DMS153 treated with DMSO at 0.1 percent for 48 hours (cell line): ENCODE data around the gene FGFR2.
"Not testable (repeated sequence)": the region's sequence is repeated elsewhere in the genome, so short reads cannot be mapped to it uniquely, and the experiment has no call there.

ENCODE experiments used
- DNase-seq: peaks from one replicate; lab custom pipeline; 2025; ENCODE audit not compliant: unreplicated experiment; lab: John Stamatoyannopoulos, UW

The FGFR2 gene

GRCh38 chr10:121556455-121556854, 41.8 kb downstream of the FGFR2 start:
- no peak for DNase-seq

DNA sequence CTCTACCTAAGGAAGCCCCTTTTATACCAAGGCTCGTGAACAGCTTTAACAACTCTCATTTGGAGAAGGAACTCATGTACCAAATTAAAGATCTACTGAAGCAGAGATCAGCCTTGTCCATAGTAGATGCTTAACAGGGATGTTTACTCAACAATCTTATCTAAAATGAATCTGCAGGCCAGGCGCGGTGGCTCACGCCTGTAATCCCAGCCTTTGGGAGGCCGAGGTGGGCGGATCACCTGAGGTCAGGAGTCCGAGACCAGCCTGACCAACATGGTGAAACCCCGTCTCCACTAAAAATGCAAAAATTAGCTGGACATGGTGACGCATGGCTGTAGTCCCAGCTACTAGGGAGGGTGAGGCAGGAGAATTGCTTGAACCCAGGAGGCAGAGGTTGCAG, 43.3 kb downstream of the FGFR2 start:
- not testable (repeated sequence) for DNase-seq

DNA sequence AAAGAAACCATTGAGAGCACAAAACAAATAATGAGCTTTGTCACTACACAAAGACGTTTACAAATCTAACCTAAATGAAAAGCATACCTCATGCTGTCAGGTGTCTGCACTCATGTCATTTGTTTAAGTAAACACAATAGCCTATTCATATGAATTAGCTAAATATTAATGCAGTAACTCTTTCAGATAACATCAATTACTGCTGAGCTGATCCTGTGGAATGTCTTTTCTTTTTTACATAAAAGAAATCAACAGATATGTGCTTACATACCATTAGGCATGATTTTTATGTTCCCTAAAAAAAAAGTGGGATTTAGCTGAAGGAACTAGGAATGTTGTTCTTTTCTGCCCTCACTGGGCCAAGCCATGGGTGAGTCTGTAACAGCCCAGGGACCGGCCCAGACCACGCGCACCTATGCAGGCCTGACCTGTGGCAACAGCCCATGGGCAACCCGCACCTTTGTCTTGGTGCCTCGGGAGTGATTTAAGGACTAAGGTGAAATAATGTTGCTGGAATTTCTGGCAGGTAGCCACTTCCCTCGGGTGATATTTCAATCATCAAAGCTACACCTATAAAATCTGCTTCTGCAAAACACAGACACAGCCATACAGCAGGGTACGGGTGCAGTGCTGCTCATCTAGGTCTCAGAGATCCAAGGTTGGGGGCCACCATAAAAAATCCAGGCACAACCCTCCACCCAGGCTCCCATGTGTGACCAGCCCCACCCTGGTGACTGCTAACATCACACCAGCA, 44.6 kb downstream of the FGFR2 start:
- DNase-seq, result peak; percentile 79

- DNase-seq, result no peak
These were observed 45.5 kb downstream of the FGFR2 start for GRCh38 chr10:121552746-121553145.

DNA sequence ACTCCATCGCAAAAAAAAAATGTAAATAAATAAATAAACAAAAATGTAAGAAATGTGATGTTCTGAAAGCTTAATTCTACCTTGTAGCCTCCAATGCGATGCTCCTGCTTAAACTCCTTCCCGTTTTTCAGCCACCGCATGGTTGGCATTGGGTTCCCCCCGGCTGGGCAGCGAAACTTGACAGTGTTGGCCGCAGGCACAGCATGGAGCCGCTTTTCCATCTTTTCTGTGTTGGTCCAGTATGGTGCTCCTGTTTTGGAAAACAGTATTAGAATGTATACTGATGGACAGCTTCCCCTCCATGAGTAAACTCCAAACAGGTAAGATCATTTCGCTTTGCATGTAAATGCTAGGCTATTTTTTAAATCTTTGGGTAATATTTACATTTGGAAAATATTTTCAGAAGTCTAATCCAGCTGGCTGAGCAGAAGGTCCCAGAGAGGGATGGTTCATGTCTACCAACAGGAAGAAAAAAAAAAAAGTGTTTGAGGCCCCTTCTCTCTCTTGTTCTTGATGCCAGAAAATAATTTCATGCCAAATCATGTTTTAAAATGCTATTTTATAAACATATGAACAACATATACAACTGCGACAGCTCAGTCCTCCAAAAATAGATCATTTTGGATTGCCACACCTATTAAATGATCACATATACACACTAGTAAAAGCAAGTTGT, 46.9 kb downstream of the FGFR2 start:
- DNase-seq, result no peak

- no peak for DNase-seq
These were observed 53.9 kb downstream of the FGFR2 start for GRCh38 chr10:121544301-121544869.

GRCh38 chr10:121543545-121543944, 54.7 kb downstream of the FGFR2 start:
- DNase-seq, result no peak

DNA sequence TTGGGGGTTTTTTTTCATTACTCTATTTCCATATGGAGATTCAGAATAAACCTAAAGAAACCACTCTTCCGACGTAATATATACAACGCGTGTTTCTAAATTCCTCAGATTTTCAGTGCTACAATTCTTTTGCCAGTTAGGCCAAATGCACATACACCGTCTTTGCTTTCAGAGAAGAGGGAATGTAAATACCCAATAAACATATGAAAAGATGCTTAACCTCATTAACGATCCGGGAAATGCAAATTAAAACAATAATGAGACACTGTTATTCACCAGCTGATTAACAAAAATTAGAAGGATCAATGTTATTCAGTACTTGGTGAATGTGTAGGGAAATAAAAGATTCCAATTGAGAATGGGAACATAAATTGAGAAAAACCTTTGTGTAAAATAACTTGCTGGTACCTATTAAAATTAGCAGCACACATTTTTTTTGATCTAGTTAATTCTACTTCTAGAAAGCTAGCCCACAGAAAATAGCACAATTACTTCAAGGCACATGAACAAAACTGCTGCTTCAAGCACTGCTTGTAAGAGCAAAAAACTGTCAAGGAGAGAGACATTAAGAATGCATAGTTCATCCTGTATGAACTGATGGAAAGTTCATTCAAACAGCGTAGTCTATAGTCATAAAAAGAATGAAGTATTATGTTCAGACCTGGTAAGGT, 56.7 kb downstream of the FGFR2 start:
- no peak for DNase-seq

DNA sequence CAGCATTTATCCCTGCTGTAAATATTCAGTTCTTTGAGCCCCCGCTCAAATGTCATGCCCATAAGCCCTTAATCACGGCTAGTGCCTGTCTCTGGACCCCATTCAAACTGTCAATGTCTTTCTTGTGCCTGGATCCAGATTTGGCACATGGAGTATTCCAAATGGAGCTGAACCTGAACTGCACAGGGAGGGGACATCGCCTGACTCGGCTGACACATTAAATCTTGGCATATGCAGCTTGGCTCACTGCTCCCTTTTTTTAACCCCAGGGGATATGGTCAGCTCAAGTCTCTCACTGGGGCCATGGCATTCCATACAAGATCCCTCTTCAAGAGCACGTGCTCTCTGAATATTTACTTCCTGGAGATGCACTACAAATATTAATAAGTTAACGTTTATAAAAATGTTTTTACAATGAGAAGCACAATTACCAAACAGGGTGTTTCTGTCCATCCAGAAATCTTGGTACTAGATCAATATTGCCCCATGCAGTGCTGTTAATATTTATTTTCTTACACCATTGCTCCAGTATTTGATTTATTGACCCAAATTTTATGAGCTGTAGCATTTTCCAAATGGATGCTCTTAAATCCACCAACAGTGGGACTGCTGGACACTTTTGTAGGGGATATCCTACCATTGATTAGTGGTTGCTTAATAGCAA, 57.4 kb downstream of the FGFR2 start:
- DNase-seq, result no peak

DNA sequence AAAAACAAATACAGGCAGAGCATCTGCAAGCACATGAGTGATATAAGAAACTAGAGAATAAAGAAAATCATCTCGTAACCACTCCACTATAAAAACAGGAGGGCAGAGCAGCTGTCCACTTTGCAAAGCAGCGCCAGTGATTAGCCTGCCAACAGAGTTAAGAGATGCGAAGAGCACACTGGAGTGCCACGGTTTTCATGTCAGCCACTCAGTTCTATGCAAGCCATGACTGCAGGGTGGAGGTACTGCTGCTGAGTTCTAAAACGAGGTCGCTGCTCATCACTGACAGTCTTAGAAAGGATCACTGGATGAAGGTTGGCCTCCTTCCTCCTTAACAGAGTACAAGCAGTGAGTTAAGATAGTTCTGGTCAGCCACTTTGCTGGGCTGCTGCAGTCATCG, 58.5 kb downstream of the FGFR2 start:
- no peak for DNase-seq

GRCh38 chr10:121536310-121536913, 61.8 kb downstream of the FGFR2 start:
- no peak for DNase-seq

DNA sequence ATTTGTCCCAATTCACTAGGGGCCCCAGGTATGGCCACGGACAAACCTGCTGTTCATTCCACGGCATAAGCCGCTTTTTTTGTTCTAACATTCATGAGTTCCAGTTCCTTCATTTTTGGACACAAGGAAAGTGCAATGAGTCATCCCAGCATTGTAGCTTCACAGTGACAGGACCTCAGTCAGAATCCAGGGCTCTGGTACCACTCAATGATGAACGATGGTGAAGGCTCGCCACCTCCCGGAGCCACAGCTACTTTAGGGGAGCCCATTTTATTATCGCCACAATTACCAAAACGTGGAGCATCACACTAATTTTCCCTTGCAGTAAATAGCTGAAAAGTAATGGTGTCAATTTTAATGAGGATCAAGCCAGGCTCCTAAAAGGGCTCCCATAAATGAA, 62.9 kb downstream of the FGFR2 start:
- no peak for DNase-seq

DNA sequence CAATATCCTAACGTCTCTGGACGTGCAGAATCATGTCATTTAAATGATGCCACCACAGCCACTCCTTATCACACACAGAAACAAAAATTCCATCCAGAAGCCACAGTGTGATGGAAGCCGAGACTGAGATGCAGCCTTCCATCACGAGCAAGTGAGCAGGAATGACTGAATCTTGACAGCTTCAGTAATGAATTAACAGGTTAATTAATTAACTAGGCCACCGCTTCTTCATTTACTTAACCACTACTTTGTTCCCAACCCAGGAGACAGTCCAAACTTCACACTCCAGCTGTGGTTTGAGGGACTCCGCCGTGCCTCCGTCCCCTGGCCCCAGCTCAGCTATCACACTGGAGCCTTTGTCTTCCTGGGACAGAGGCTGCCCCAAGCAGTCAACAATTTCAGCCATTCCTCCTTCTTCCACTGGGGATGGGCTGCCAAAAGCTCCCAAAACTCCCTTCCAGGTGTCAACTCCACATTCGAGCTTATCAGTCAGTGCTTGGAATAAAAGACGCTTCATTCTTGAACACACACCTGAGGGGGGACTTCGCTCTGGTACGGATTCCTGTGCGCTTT, 65.9 kb downstream of the FGFR2 start:
- DNase-seq, result no peak

DNA sequence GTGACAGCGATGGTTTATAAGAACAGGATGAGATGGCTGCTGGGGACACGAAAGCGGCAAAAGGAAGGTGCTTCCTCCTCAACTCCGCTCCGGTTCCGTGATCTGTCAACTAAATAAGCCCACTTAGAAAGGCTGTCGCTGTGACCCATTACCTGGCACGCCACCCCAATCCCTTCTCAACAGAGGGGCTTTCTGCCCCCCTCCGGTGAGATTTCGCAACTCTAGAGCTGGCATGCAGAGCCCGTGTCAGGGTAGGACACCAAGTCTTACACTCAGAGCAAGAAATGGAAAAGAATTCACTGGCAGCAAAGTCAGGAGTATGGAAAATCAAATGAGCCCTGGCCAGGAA, 66.4 kb downstream of the FGFR2 start:
- DNase-seq, result no peak

GRCh38 chr10:121531076-121531829, 67.0 kb downstream of the FGFR2 start:
- no peak for DNase-seq

GRCh38 chr10:121530481-121531075, 67.7 kb downstream of the FGFR2 start:
- DNase-seq, result no peak

GRCh38 chr10:121527690-121528089, 70.6 kb downstream of the FGFR2 start:
- no peak for DNase-seq

- DNase-seq, result no peak
These were observed 71.4 kb downstream of the FGFR2 start for GRCh38 chr10:121526801-121527221.

- no peak for DNase-seq
These were observed 72.0 kb downstream of the FGFR2 start for GRCh38 chr10:121526135-121526790.
